ENCODE measurements around the gene CUL4A. TPM values are rescaled to one million over a fixed set of nuclear protein-coding genes. Genes with fewer than 3 reads are reported as not detected.

The CUL4A gene
- total RNA-seq, 3 donors from 2014 or later (not counting 1 experiment from before 2014, with no cell fraction given), result 56.3 to 97.8 (median 97.7) TPM

- DNase-seq, result no peak
- 96% methylated on average over 12 of the region's 13 CpGs for WGBS (ENCODE audit: insufficient coverage)
- Histone ChIP-seq H3K27me3 (ENCODE audit: control insufficient read depth, insufficient read depth, low read length) (no peaks in the 10 kb centered on the region), H3K4me3 (ENCODE audit: low read length) (no peak overlapping the region), H3K36me3 (ENCODE audit: control insufficient read depth, insufficient read depth, low read length) (no peaks in the 10 kb centered on the region), H3K4me1 (ENCODE audit: control insufficient read depth, insufficient read depth, low read length) (peaks cover 24% of the 10 kb centered on the region), H3K9me3 (ENCODE audit: control insufficient read depth, insufficient read depth, low read length) (no peaks in the 10 kb centered on the region), H3K27ac (ENCODE audit: low read length) (no peak overlapping the region)
- Mint-ChIP-seq H3K4me1 (peaks cover 13 to 55% of the 10 kb centered on the region in 2 donors), H3K27me3 (ENCODE audit: low read depth in 2 of 2) (no peaks in the 10 kb centered on the region), H3K36me3 (no peaks in the 10 kb centered on the region), H3K9me3 (peaks cover 2 to 3% of the 10 kb centered on the region in 2 donors), H3K27ac (peak overlapping the region in 1 of 2 donors; percentile 100), H3K4me3 (no peak overlapping the region)
- ATAC-seq, result no peak
- intact Hi-C loops (cut with micrococcal nuclease), result no loop called here
- TF ChIP-seq, protein P1, sequence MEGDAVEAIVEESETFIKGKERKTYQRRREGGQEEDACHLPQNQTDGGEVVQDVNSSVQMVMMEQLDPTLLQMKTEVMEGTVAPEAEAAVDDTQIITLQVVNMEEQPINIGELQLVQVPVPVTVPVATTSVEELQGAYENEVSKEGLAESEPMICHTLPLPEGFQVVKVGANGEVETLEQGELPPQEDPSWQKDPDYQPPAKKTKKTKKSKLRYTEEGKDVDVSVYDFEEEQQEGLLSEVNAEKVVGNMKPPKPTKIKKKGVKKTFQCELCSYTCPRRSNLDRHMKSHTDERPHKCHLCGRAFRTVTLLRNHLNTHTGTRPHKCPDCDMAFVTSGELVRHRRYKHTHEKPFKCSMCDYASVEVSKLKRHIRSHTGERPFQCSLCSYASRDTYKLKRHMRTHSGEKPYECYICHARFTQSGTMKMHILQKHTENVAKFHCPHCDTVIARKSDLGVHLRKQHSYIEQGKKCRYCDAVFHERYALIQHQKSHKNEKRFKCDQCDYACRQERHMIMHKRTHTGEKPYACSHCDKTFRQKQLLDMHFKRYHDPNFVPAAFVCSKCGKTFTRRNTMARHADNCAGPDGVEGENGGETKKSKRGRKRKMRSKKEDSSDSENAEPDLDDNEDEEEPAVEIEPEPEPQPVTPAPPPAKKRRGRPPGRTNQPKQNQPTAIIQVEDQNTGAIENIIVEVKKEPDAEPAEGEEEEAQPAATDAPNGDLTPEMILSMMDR (IDR thresholded peaks at IDR 0.05), result no peak
These were observed 39.8 kb upstream of the CUL4A start for GRCh38 chr13:113169277-113170272.

DNA sequence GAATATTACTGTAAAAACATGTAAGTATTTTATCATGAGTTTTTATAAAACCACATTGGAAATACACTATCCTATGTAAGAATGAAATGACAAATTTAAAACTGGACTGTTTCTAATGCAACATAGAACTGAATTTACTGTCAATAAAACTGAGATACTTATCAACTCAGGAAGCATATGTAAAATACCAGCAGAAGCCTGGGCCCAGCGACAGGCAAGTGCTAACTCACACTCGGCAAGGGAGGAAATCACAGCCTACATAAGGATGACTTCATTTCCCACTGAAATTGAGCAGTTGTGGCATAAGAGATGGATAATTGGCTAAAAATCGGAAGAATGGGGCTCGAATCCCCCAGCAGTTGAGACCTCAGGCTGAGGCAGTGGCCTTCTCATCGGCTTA, 38.9 kb upstream of the CUL4A start:
- WGBS (ENCODE audit: insufficient coverage), result 43% methylated on average over 5 of the region's 5 CpGs
- no peak overlapping the region for H3K4me3 ChIP-seq (ENCODE audit: low read length)
- intact Hi-C loops (cut with micrococcal nuclease), result no loop called here
- H3K4me1 ChIP-seq (ENCODE audit: control insufficient read depth, insufficient read depth, low read length), result peaks cover 26% of the 10 kb centered on the region
- no peak overlapping the region for H3K27ac ChIP-seq (ENCODE audit: low read length)
- no peaks in the 10 kb centered on the region for H3K9me3 ChIP-seq (ENCODE audit: control insufficient read depth, insufficient read depth, low read length)
- ATAC-seq, result peak; percentile 42 to 84 (median 81)
- Mint-ChIP-seq H3K27ac (peak overlapping the region in 1 of 2 donors; percentile 100), H3K36me3 (no peaks in the 10 kb centered on the region), H3K9me3 (peaks cover 2 to 3% of the 10 kb centered on the region in 2 donors), H3K4me3 (peak overlapping the region; percentile 38), H3K4me1 (peaks cover 5 to 54% of the 10 kb centered on the region in 2 donors), H3K27me3 (ENCODE audit: low read depth in 2 of 2) (no peaks in the 10 kb centered on the region)
- peak in 1 of 2 donors; percentile 28 for DNase-seq
- TF ChIP-seq, protein P1 (IDR thresholded peaks at IDR 0.05), result no peak
- no peaks in the 10 kb centered on the region for H3K36me3 ChIP-seq (ENCODE audit: control insufficient read depth, insufficient read depth, low read length)
- no peaks in the 10 kb centered on the region for H3K27me3 ChIP-seq (ENCODE audit: control insufficient read depth, insufficient read depth, low read length)

- ATAC-seq (no peak), DNase-seq (no peak)
- no peaks in the 10 kb centered on the region for H3K36me3 Mint-ChIP-seq
- no peak overlapping the region for H3K27ac ChIP-seq (ENCODE audit: low read length)
- H3K4me3 Mint-ChIP-seq, result peak overlapping the region; percentile 35
- intact Hi-C loops (cut with micrococcal nuclease), result no loop called here
- WGBS (ENCODE audit: insufficient coverage), result 93% methylated on average over 34 of the region's 34 CpGs
- H3K4me1 Mint-ChIP-seq, result peaks cover 14 to 56% of the 10 kb centered on the region in 2 donors
- H3K9me3 ChIP-seq (ENCODE audit: control insufficient read depth, insufficient read depth, low read length), result no peaks in the 10 kb centered on the region
- H3K4me3 ChIP-seq (ENCODE audit: low read length), result no peak overlapping the region
- H3K27ac Mint-ChIP-seq, result peak overlapping the region in 1 of 2 donors; percentile 100
- peaks cover 31% of the 10 kb centered on the region for H3K4me1 ChIP-seq (ENCODE audit: control insufficient read depth, insufficient read depth, low read length)
- no peaks in the 10 kb centered on the region for H3K36me3 ChIP-seq (ENCODE audit: control insufficient read depth, insufficient read depth, low read length)
- TF ChIP-seq, protein P1 (IDR thresholded peaks at IDR 0.05), result no peak
- H3K27me3 ChIP-seq (ENCODE audit: control insufficient read depth, insufficient read depth, low read length), result no peaks in the 10 kb centered on the region
- peaks cover 2 to 3% of the 10 kb centered on the region in 2 donors for H3K9me3 Mint-ChIP-seq
- H3K27me3 Mint-ChIP-seq (ENCODE audit: low read depth in 2 of 2), result no peaks in the 10 kb centered on the region
These were observed 37.9 kb upstream of the CUL4A start for GRCh38 chr13:113171250-113172125.

Data from natural killer cell (primary cell).